Activated naive CD4-positive, alpha-beta T cell treated with anti-CD3 and anti-CD28 coated beads, Interleukin-2, amount 50 U/mL, for 16 hours (primary cell): Measurements from ENCODE around the gene MCF2L.

ENCODE experiments used
- DNase-seq: peaks from one replicate; pipeline ENCODE4 v3.0.0-alpha.2; 2020

MCF2L gene

GRCh38 chr13:112998521-112999280 lies 29.7 kb downstream of the MCF2L start:
- no peak for DNase-seq

GRCh38 chr13:112999414-113000177 lies 30.6 kb downstream of the MCF2L start:
- no peak for DNase-seq

- no peak for DNase-seq
These were observed 31.6 kb downstream of the MCF2L start for GRCh38 chr13:113000575-113000974.

- no peak for DNase-seq
These were observed 32.5 kb downstream of the MCF2L start for GRCh38 chr13:113001241-113002140.

- no peak for DNase-seq
These were observed 33.3 kb downstream of the MCF2L start for GRCh38 chr13:113002206-113002912.

- no peak for DNase-seq
These were observed 33.9 kb downstream of the MCF2L start for GRCh38 chr13:113002913-113003290.

GRCh38 chr13:113004126-113004525 lies 35.1 kb downstream of the MCF2L start:
- DNase-seq: no peak

- DNase-seq: no peak
These were observed 36.3 kb downstream of the MCF2L start for GRCh38 chr13:113005076-113005865.

- DNase-seq: no peak
These were observed 37.0 kb downstream of the MCF2L start for GRCh38 chr13:113005997-113006396.

GRCh38 chr13:113006660-113007059 lies 37.6 kb downstream of the MCF2L start:
- no peak for DNase-seq

GRCh38 chr13:113008851-113009250 lies 39.8 kb downstream of the MCF2L start:
- DNase-seq: no peak

GRCh38 chr13:113009743-113010509 lies 40.9 kb downstream of the MCF2L start:
- no peak for DNase-seq

- DNase-seq: no peak
These were observed 41.5 kb downstream of the MCF2L start for GRCh38 chr13:113010510-113010865.

GRCh38 chr13:113013303-113013702 lies 44.3 kb downstream of the MCF2L start:
- no peak for DNase-seq

- no peak for DNase-seq
These were observed 45.1 kb downstream of the MCF2L start for GRCh38 chr13:113013878-113014751.

GRCh38 chr13:113014752-113015745 lies 46.0 kb downstream of the MCF2L start:
- no peak for DNase-seq

- DNase-seq: no peak
These were observed 47.0 kb downstream of the MCF2L start for GRCh38 chr13:113015826-113016525.
